GM19438 (cell line): Measurements from ENCODE around the gene PPFIA2.

ENCODE experiments used
- ATAC-seq: cut with Tn5 transposase; IDR thresholded peaks from one replicate; pipeline ENCODE4 v1.9.1; 2021; ENCODE audit warnings: low read depth; ENCODE audit not compliant: unreplicated experiment

Gene PPFIA2

GRCh38 chr12:81759190-81760051 lies at the start of gene PPFIA2:
PPFIA2 (minus strand) TSS chr12:81759350.
- no peak for ATAC-seq

- no peak for ATAC-seq
These were observed 41.4 kb upstream of the PPFIA2 start for GRCh38 chr12:81800298-81801148.

GRCh38 chr12:81798294-81798693 lies 39.1 kb upstream of the PPFIA2 start:
- ATAC-seq, result no peak

GRCh38 chr12:81797100-81797499 lies 38.0 kb upstream of the PPFIA2 start:
- ATAC-seq, result no peak

- no peak for ATAC-seq
These were observed 33.5 kb upstream of the PPFIA2 start for GRCh38 chr12:81792666-81793065.

- no peak for ATAC-seq
These were observed 20.1 kb upstream of the PPFIA2 start for GRCh38 chr12:81779216-81779615.

- ATAC-seq, result no peak
These were observed 19.6 kb upstream of the PPFIA2 start for GRCh38 chr12:81778719-81779118.

- ATAC-seq, result no peak
These were observed 545 bp downstream of the PPFIA2 start for GRCh38 chr12:81758421-81759189.

GRCh38 chr12:81757731-81758365 lies 1.3 kb downstream of the PPFIA2 start:
- ATAC-seq, result no peak

GRCh38 chr12:81729781-81730180 lies 29.4 kb downstream of the PPFIA2 start:
- no peak for ATAC-seq

GRCh38 chr12:81727391-81727790 lies 31.8 kb downstream of the PPFIA2 start:
- ATAC-seq, result no peak

GRCh38 chr12:81726634-81727033 lies 32.5 kb downstream of the PPFIA2 start:
- ATAC-seq, result no peak

GRCh38 chr12:81723361-81723760 lies 35.8 kb downstream of the PPFIA2 start:
- no peak for ATAC-seq

GRCh38 chr12:81722004-81722403 lies 37.1 kb downstream of the PPFIA2 start:
- no peak for ATAC-seq

- no peak for ATAC-seq
These were observed 40.5 kb downstream of the PPFIA2 start for GRCh38 chr12:81718616-81719015.

GRCh38 chr12:81712536-81712935 lies 46.6 kb downstream of the PPFIA2 start:
- ATAC-seq, result no peak

GRCh38 chr12:81705586-81705985 lies 53.6 kb downstream of the PPFIA2 start:
- no peak for ATAC-seq

GRCh38 chr12:81699551-81699950 lies 59.6 kb downstream of the PPFIA2 start:
- ATAC-seq, result no peak

- ATAC-seq, result no peak
These were observed 67.1 kb downstream of the PPFIA2 start for GRCh38 chr12:81692008-81692407.

GRCh38 chr12:81683881-81684280 lies 75.3 kb downstream of the PPFIA2 start:
- no peak for ATAC-seq
